ENCODE measurements around the gene EFTUD2. TPM values are rescaled to one million over a fixed set of nuclear protein-coding genes. Genes with fewer than 3 reads are reported as not detected.

EFTUD2 gene
- total and polyA plus RNA-seq, 2 of the 13 experiments (the other 11 are each of a cell fraction or from before 2014, with no cell fraction given), result 111 to 137 TPM

GRCh38 chr17:44914148-44914547 lies 14.9 kb upstream of the EFTUD2 start:
- no peaks in the 10 kb centered on the region for H3K79me2 ChIP-seq (ENCODE audit: insufficient read depth, low read length)
- H2AFZ ChIP-seq (ENCODE audit: low read length), result no peak overlapping the region
- H3K9me3 ChIP-seq (ENCODE audit: low read length), result no peaks in the 10 kb centered on the region
- no peaks in the 10 kb centered on the region for H3K36me3 ChIP-seq (replicated peaks in 1 of 2; ENCODE audit: control insufficient read depth in 1 of 2, insufficient read depth in 2 of 2, low read length in 2 of 2)
- CTCF ChIA-PET (ENCODE audit: low intra/inter-chr PET ratio, low total read pairs), result no interaction called here
- H3K4me3 ChIP-seq (replicated peaks in 1 of 3; ENCODE audit: insufficient read depth in 1 of 3, low read depth in 2 of 3, low read length in 3 of 3), result no peak overlapping the region
- POLR2A ChIA-PET, result no interaction called here
- FAIRE-seq, result no peak
- no TSS peak for BruUV-seq (replicated peaks)
- intact Hi-C loops (cut with micrococcal nuclease; ENCODE audit: unreplicated experiment) (no loop called here), in situ Hi-C loops (cut with HindIII; ENCODE audit: extremely low pct_ligation_motif_present, low pct_unique_long_range_greater_than_20kb) (no loop called here)
- H3K9ac ChIP-seq (ENCODE audit: insufficient read depth, low read depth, low read length), result no peak overlapping the region
- no peak overlapping the region for H3K27ac ChIP-seq (ENCODE audit: extremely low read length, insufficient read depth, low read length)
- DNase-seq (ENCODE audit: low spot score), result no peak
- H4K20me1 ChIP-seq (ENCODE audit: insufficient read depth, low read length), result no peaks in the 10 kb centered on the region
- TF ChIP-seq ZNF318 (CRISPR knock-in tag; IDR thresholded peaks at IDR 0.05), result no peak
- no peak for TF ChIP-seq ZBTB14 (CRISPR knock-in tag; IDR thresholded peaks at IDR 0.05)
- no peak for TF ChIP-seq MAFG (CRISPR knock-in tag; IDR thresholded peaks at IDR 0.05)
- TF ChIP-seq MXI1 (IDR thresholded peaks at IDR 0.05; ENCODE audit: borderline replicate concordance, low read depth, low read length), result no peak
- peaks cover 62% of the 10 kb centered on the region for H3K4me1 ChIP-seq (ENCODE audit: insufficient read depth, low read length)
- ATAC-seq, result no peak
- no peak overlapping the region for H3K4me2 ChIP-seq (ENCODE audit: low read depth, low read length)
- 49% methylated on average over 4 of the region's 4 CpGs for WGBS (ENCODE audit: low lambda C conversion rate)
- peaks cover 8 to 39% of the 10 kb centered on the region in 2 experiments; a peak in 4 of 5 replicates for H3K27me3 ChIP-seq (ENCODE audit: control insufficient read depth in 1 of 2, insufficient read depth in 2 of 2, low read length in 2 of 2)
